ENCODE measurements around the gene NAALADL2.

- TF ChIP-seq CTCF (conservative IDR thresholded peaks at IDR 0.05 in 1 of 2, IDR thresholded peaks at IDR 0.05 in 1 of 2; ENCODE audit: extremely low read depth in 1 of 2, insufficient read depth in 1 of 2, low read depth in 1 of 2, low read length in 2 of 2) (no peak), EZH2 (IDR thresholded peaks at IDR 0.05; ENCODE audit: borderline replicate concordance, low read length) (no peak)
Measured at GRCh38 chr3:175159202-175159601, 300.1 kb downstream of the NAALADL2 start.

Measured in mammary epithelial cell (primary cell).